A549 (cell line): ENCODE results near the gene ERP29. TPM values are rescaled to one million over a fixed set of nuclear protein-coding genes. Genes with fewer than 3 reads are reported as not detected.

Experiments
- ATAC-seq, 2 experiments: fragments of 200-7000 bp in 1 of 2; fragments of >200 bp in 1 of 2; cut with Nextera tagmentation in 1 of 2; cut with Tn5 transposase in 1 of 2; 3 replicates each; pipeline versions ENCODE4 v1.8.0 to v1.9.1; 2018 to 2020; ENCODE audit warnings: mild to moderate bottlenecking in 1 of 2, moderate library complexity in 1 of 2
- CTCF ChIA-PET: fragments of 300-600 bp; sonication (Branson Sonifier 250); formaldehyde crosslinking; extraction: SDS; loops from one replicate; lab custom pipeline; 2021; ENCODE audit warnings: antibody characterized with exemption, inconsistent platforms; lab: Yijun Ruan, JAX
- POLR2A ChIA-PET: fragments of 350-600 bp; formaldehyde crosslinking; extraction: SDS; loops from one replicate; lab custom pipeline; 2021; ENCODE audit warnings: antibody characterized with exemption, inconsistent platforms; lab: Yijun Ruan, JAX
- DNase-seq, 2 experiments: peaks; one replicate each; pipeline versions ENCODE4 v3.0.0 to v3.0.0-alpha.2; 2011 to 2016; ENCODE audit warnings: low read depth in 1 of 2, low spot score in 1 of 2
- FAIRE-seq: peaks from 2 replicates; lab custom pipeline; 2011; peaks lifted over from hg19 to GRCh38; lab: Jason Lieb, UNC
- H3K27ac ChIP-seq, 2 experiments: fragments of >200 bp; sonication (Bioruptor Twin); formaldehyde crosslinking; 3 replicates each; pipeline ENCODE4 v1.5.1; 2016 to 2017
- H3K4me1 ChIP-seq: fragments of >200 bp; sonication (Bioruptor Twin); formaldehyde crosslinking; 3 replicates; pipeline ENCODE4 v1.6.1; 2016
- H3K4me2 ChIP-seq: fragments of >200 bp; sonication (Bioruptor Twin); formaldehyde crosslinking; 3 replicates; pipeline ENCODE4 v1.6.1; 2016
- H3K4me3 ChIP-seq: fragments of >200 bp; sonication (Bioruptor Twin); formaldehyde crosslinking; 3 replicates; pipeline ENCODE4 v1.5.1; 2016
- H3K9me3 ChIP-seq: fragments of >200 bp; sonication (Bioruptor Twin); formaldehyde crosslinking; 3 replicates; pipeline ENCODE4 v1.6.1; 2016
- CEBPB ChIP-seq, 2 experiments: fragments of >200 bp in 1 of 2; sonication (Bioruptor Twin) in 1 of 2; formaldehyde crosslinking in 1 of 2; IDR thresholded peaks; 2 replicates each; pipeline ENCODE4 v1.6.1; 2012 to 2016
- CHD2 ChIP-seq: fragments of 150-350 bp; IDR thresholded peaks from 2 replicates; pipeline ENCODE4 v1.6.1; 2014; ENCODE audit warnings: low read length; ENCODE audit not compliant: partially characterized antibody
- EHF ChIP-seq: fragments of 250-450 bp; sonication (Bioruptor Pico); IDR thresholded peaks from 2 replicates; pipeline ENCODE4 v1.5.0; 2020; ENCODE audit warnings: mild to moderate bottlenecking
- EHMT2 ChIP-seq: fragments of 200-600 bp; sonication (generic); IDR thresholded peaks from 2 replicates; pipeline ENCODE4 v1.6.1; 2016; ENCODE audit warnings: antibody characterized with exemption, low read depth, mild to moderate bottlenecking, moderate library complexity
- ELK1 ChIP-seq: fragments of 150-350 bp; IDR thresholded peaks from 2 replicates; pipeline ENCODE4 v1.6.1; 2014; ENCODE audit warnings: low read depth, mild to moderate bottlenecking, low read length
- ESRRA ChIP-seq: fragments of 150-350 bp; IDR thresholded peaks from 2 replicates; pipeline ENCODE4 v1.6.1; 2014; ENCODE audit warnings: mild to moderate bottlenecking, low read length, borderline replicate concordance
- FOSB ChIP-seq: fragments of 250-450 bp; sonication (Bioruptor Pico); IDR thresholded peaks from 2 replicates; pipeline ENCODE4 v1.5.0; 2020; ENCODE audit warnings: mild to moderate bottlenecking, moderate library complexity
- HDAC2 ChIP-seq: fragments of 200-600 bp; sonication (generic); IDR thresholded peaks from 2 replicates; pipeline ENCODE4 v1.6.1; 2016
- HEYL ChIP-seq: fragments of 250-450 bp; sonication (Bioruptor Pico); IDR thresholded peaks from 2 replicates; pipeline ENCODE4 v1.8.0; 2021; ENCODE audit warnings: mild to moderate bottlenecking, moderate library complexity
- HMGXB4 ChIP-seq: fragments of 250-450 bp; sonication (Bioruptor Pico); IDR thresholded peaks from 2 replicates; pipeline ENCODE4 v1.5.0; 2021; ENCODE audit warnings: mild to moderate bottlenecking, moderate library complexity, borderline replicate concordance
- HOXB13 ChIP-seq: fragments of 250-450 bp; sonication (Bioruptor Pico); IDR thresholded peaks from 2 replicates; pipeline ENCODE4 v1.5.0; 2020; ENCODE audit warnings: low read depth, mild to moderate bottlenecking, moderate library complexity
- JUNB ChIP-seq: fragments of >200 bp; sonication (Bioruptor Twin); formaldehyde crosslinking; IDR thresholded peaks from 2 replicates; pipeline ENCODE4 v1.6.1; 2016
- KDM1A ChIP-seq: fragments of 200-600 bp; sonication (generic); IDR thresholded peaks from 2 replicates; pipeline ENCODE4 v1.6.1; 2016; ENCODE audit warnings: low read depth, mild to moderate bottlenecking
- KDM5A ChIP-seq: fragments of 200-600 bp; sonication (generic); IDR thresholded peaks from 2 replicates; pipeline ENCODE4 v1.6.1; 2016; ENCODE audit warnings: antibody characterized with exemption, mild to moderate bottlenecking
- MAZ ChIP-seq: fragments of 150-350 bp; IDR thresholded peaks from 2 replicates; pipeline ENCODE4 v1.6.1; 2014; ENCODE audit warnings: antibody characterized with exemption, low read depth, low read length, borderline replicate concordance
- MYC ChIP-seq: IDR thresholded peaks from 2 replicates; pipeline ENCODE4 v1.6.1; 2012; ENCODE audit warnings: mild to moderate bottlenecking, inconsistent platforms, low read length, improper control_type of control experiment, borderline replicate concordance
- POLR2A ChIP-seq: IDR thresholded peaks from 2 replicates; pipeline ENCODE4 v1.6.1; 2012; ENCODE audit warnings: mild to moderate bottlenecking, low read length
- POLR2AphosphoS2 ChIP-seq: conservative IDR thresholded peaks from 2 replicates; pipeline ENCODE4 v1.6.1; 2012; ENCODE audit warnings: low read length, improper control_type of control experiment, inconsistent platforms
- RFX5 ChIP-seq: fragments of 450-650 bp; IDR thresholded peaks from 2 replicates; pipeline ENCODE4 v1.7.1; 2014; ENCODE audit warnings: antibody characterized with exemption, mild to moderate bottlenecking, moderate library complexity
- SREBF2 ChIP-seq: fragments of 450-650 bp; IDR thresholded peaks from 2 replicates; pipeline ENCODE4 v1.6.1; 2014; ENCODE audit warnings: mild to moderate bottlenecking, moderate library complexity
- TP53 ChIP-seq: fragments of 250-450 bp; sonication (Bioruptor Pico); IDR thresholded peaks from 2 replicates; pipeline ENCODE4 v1.5.0; 2021; ENCODE audit warnings: mild to moderate bottlenecking, moderate library complexity
- ZC3H11A ChIP-seq: fragments of 450-650 bp; IDR thresholded peaks from 2 replicates; pipeline ENCODE4 v1.6.1; 2014; ENCODE audit warnings: antibody characterized with exemption, mild to moderate bottlenecking
- ZFP36 ChIP-seq: fragments of 450-650 bp; IDR thresholded peaks from 2 replicates; pipeline ENCODE4 v1.6.1; 2014; ENCODE audit warnings: borderline replicate concordance; ENCODE audit not compliant: partially characterized antibody
- WGBS: methylation state at CpG from one replicate; pipeline ENCODE4 v1.1.6; 2017; ENCODE audit errors: missing lambda C conversion rate; 5-methylcytosine and 5-hydroxymethylcytosine counted together
- polyA plus RNA-seq, 4 experiments: library from polyadenylated mRNA; depleted of rRNA in 3 of 4; stranded (reverse); fragments of >200 nt; fragmentation: RNase III in 1 of 4; extraction: RNeasy Plus Mini Kit Qiagen cat#74134 plus additional on column Dnase treatment in 1 of 4; gene quantifications; 2 replicates in 3 of 4; 3 replicates in 1 of 4; pipeline ENCODE4 v1.2.3, GENCODE V29; 2011 to 2017
- TF ChIP-seq, protein P1 (sequence below): fragments of 450-650 bp; IDR thresholded peaks from 2 replicates; pipeline ENCODE4 v1.6.1; 2014; ENCODE audit warnings: antibody characterized with exemption
- TF ChIP-seq, protein P2 (sequence below): fragments of >200 bp; sonication (Bioruptor Twin); formaldehyde crosslinking; IDR thresholded peaks from 3 replicates; pipeline ENCODE4 v1.6.1; 2016
- TF ChIP-seq, protein P3 (sequence below): fragments of >200 bp; sonication (Bioruptor Twin); formaldehyde crosslinking; IDR thresholded peaks from 3 replicates; pipeline ENCODE4 v1.5.1; 2016

The ERP29 gene
- polyA plus RNA-seq, 2 of the 4 experiments (the other 2 are of a cell fraction) = 115 to 157 TPM

- ATAC-seq = no peak
- H3K4me2 ChIP-seq = no peak overlapping the region
- 0 out of 3 replicates have a peak, but pooled peaks cover 3% of the 10 kb centered on the region for H3K9me3 ChIP-seq
- peaks cover 10% of the 10 kb centered on the region; the same call in 1 of the 3 replicates for H3K4me1 ChIP-seq
- H3K4me3 ChIP-seq = no peak overlapping the region
- no peak for TF ChIP-seq POLR2A
- no peak for TF ChIP-seq HOXB13 (CRISPR knock-in tag)
- no peak for TF ChIP-seq ESRRA
- TF ChIP-seq CEBPB (IDR thresholded peaks at IDR 0.05) = no peak
- no peak for TF ChIP-seq JUNB
- TF ChIP-seq TP53 = no peak
- no peak for TF ChIP-seq KDM1A
- TF ChIP-seq, protein P1, sequence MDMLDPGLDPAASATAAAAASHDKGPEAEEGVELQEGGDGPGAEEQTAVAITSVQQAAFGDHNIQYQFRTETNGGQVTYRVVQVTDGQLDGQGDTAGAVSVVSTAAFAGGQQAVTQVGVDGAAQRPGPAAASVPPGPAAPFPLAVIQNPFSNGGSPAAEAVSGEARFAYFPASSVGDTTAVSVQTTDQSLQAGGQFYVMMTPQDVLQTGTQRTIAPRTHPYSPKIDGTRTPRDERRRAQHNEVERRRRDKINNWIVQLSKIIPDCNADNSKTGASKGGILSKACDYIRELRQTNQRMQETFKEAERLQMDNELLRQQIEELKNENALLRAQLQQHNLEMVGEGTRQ = no peak
- no peak for TF ChIP-seq SREBF2
- TF ChIP-seq HMGXB4 = no peak
- no peak for TF ChIP-seq ZC3H11A
- TF ChIP-seq FOSB (CRISPR knock-in tag) = no peak
- TF ChIP-seq, protein P2, sequence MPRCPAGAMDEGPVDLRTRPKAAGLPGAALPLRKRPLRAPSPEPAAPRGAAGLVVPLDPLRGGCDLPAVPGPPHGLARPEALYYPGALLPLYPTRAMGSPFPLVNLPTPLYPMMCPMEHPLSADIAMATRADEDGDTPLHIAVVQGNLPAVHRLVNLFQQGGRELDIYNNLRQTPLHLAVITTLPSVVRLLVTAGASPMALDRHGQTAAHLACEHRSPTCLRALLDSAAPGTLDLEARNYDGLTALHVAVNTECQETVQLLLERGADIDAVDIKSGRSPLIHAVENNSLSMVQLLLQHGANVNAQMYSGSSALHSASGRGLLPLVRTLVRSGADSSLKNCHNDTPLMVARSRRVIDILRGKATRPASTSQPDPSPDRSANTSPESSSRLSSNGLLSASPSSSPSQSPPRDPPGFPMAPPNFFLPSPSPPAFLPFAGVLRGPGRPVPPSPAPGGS = no peak
- no peak for TF ChIP-seq HDAC2
- no peak for TF ChIP-seq HEYL (CRISPR knock-in tag)
- TF ChIP-seq ELK1 = no peak
- TF ChIP-seq CHD2 = no peak
- TF ChIP-seq, protein P3, sequence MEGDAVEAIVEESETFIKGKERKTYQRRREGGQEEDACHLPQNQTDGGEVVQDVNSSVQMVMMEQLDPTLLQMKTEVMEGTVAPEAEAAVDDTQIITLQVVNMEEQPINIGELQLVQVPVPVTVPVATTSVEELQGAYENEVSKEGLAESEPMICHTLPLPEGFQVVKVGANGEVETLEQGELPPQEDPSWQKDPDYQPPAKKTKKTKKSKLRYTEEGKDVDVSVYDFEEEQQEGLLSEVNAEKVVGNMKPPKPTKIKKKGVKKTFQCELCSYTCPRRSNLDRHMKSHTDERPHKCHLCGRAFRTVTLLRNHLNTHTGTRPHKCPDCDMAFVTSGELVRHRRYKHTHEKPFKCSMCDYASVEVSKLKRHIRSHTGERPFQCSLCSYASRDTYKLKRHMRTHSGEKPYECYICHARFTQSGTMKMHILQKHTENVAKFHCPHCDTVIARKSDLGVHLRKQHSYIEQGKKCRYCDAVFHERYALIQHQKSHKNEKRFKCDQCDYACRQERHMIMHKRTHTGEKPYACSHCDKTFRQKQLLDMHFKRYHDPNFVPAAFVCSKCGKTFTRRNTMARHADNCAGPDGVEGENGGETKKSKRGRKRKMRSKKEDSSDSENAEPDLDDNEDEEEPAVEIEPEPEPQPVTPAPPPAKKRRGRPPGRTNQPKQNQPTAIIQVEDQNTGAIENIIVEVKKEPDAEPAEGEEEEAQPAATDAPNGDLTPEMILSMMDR = no peak
- no peak for TF ChIP-seq RFX5
- no peak for DNase-seq
- no peak overlapping the region for H3K27ac ChIP-seq
- ChIA-PET POLR2A (no interaction called here), CTCF (interaction anchor here (0.7 to 1.4 kb wide), 2 partner anchors 21 to 60 kb away, joined by 3 to 4 read pairs; no protein-coding TSS in a partner anchor)
- 86% methylated on average over 5 of the region's 5 CpGs for WGBS
- FAIRE-seq = no peak
These were observed 37.9 kb upstream of the ERP29 start for GRCh38 chr12:111975161-111975931.

- Histone ChIP-seq H3K4me2 (no peak overlapping the region), H3K4me1 (peaks cover 10% of the 10 kb centered on the region; the same call in 1 of the 3 replicates), H3K27ac (no peak overlapping the region), H3K9me3 (no peaks in the 10 kb centered on the region), H3K4me3 (no peak overlapping the region)
- no peak for DNase-seq
- ChIA-PET CTCF (interaction anchor here (1.4 kb wide), 1 partner anchor 37 kb away, joined by 3 read pairs; the partner anchor contains the start of genes ERP29 and TMEM116), POLR2A (no interaction called here)
- FAIRE-seq = no peak
- no peak for ATAC-seq
- 95% methylated on average over 6 of the region's 6 CpGs for WGBS
- TF ChIP-seq POLR2A = no peak
- no peak for TF ChIP-seq HMGXB4
- no peak for TF ChIP-seq MYC
- TF ChIP-seq, protein P3 = no peak
- no peak for TF ChIP-seq EHMT2
- no peak for TF ChIP-seq EHF (CRISPR knock-in tag)
- TF ChIP-seq MAZ = no peak
- no peak for TF ChIP-seq POLR2AphosphoS2
- no peak for TF ChIP-seq ESRRA
- no peak for TF ChIP-seq KDM5A
- no peak for TF ChIP-seq ZFP36
These were observed 36.9 kb upstream of the ERP29 start for GRCh38 chr12:111976291-111976690.
